ENCODE data around the gene SNX25. TPM values are rescaled to one million over a fixed set of nuclear protein-coding genes. Genes with fewer than 3 reads are reported as not detected.
A peak's percentile ranks its signal among the peaks of the same experiment; 100 is the strongest.

SNX25 gene
- total and polyA plus RNA-seq, 10 of the 15 experiments (the other 5 are each of a cell fraction or from before 2014, with no cell fraction given) = 11.2 to 117 (median 62.8) TPM

GRCh38 chr4:185358514-185358913 lies 149.1 kb downstream of the SNX25 start:
- intact Hi-C loops (cut with micrococcal nuclease; ENCODE audit: unreplicated experiment) = no loop called here
- no peaks in the 10 kb centered on the region for H4K20me1 ChIP-seq (ENCODE audit: control insufficient read depth, insufficient read depth)
- H3K27me3 ChIP-seq (replicated peaks in 1 of 2; ENCODE audit: control insufficient read depth in 2 of 2, insufficient read depth in 2 of 2, low read length in 1 of 2) = no peaks in the 10 kb centered on the region
- BruUV-seq (replicated peaks) = no TSS peak
- no peak for DNase-seq (ENCODE audit: low read depth, low spot score)
- H3K9me3 ChIP-seq (replicated peaks; ENCODE audit: control insufficient read depth, insufficient read depth, low read length) = no peaks in the 10 kb centered on the region
- 58% methylated on average over 4 of the region's 4 CpGs for WGBS (ENCODE audit: insufficient coverage, insufficient replicate concordance, low lambda C conversion rate, missing lambda C conversion rate)
- H3K79me2 ChIP-seq (ENCODE audit: control insufficient read depth, insufficient read depth, low read length) = no peaks in the 10 kb centered on the region
- no peak for TF ChIP-seq STAT1 (conservative IDR thresholded peaks at IDR 0.05)
- TF ChIP-seq SPI1 (IDR thresholded peaks at IDR 0.05; ENCODE audit: borderline replicate concordance, insufficient read depth, low read depth, low read length) = peak; percentile 54; the same call in 1 of the 2 replicates
- no peak for TF ChIP-seq MAX (IDR thresholded peaks at IDR 0.05; ENCODE audit: low read depth, low read length)
- no peak for TF ChIP-seq ZNF217 (IDR thresholded peaks at IDR 0.05)
- no peak for TF ChIP-seq ZNF274 (IDR thresholded peaks at IDR 0.05; ENCODE audit: insufficient read depth, insufficient read length)
- no peak for TF ChIP-seq MYB (IDR thresholded peaks at IDR 0.05; ENCODE audit: borderline replicate concordance, low read depth, low read length)
- TF ChIP-seq EP300 (IDR thresholded peaks at IDR 0.05; ENCODE audit: borderline replicate concordance in 1 of 2, control insufficient read depth in 1 of 2, low read depth in 2 of 2, low read length in 2 of 2) = no peak
- RAD21 ChIA-PET (ENCODE audit: unreplicated experiment) = no interaction called here
- no peak overlapping the region for H3K27ac ChIP-seq (ENCODE audit: control insufficient read depth, insufficient read depth)
- POLR2A ChIA-PET = no interaction called here
- H3K36me3 ChIP-seq (ENCODE audit: control insufficient read depth in 2 of 2, insufficient read depth in 2 of 2, low read length in 1 of 2) = peaks cover 1 to 37% of the 10 kb centered on the region in 2 experiments
- FAIRE-seq = no peak
- in situ Hi-C loops (cut with MboI) = no loop called here
- no peak overlapping the region for H3K9ac ChIP-seq (ENCODE audit: control insufficient read depth, insufficient read depth, low read length)
- CTCF ChIA-PET = no interaction called here
- no peak overlapping the region for H2AFZ ChIP-seq (ENCODE audit: control insufficient read depth, low read depth, low read length)
- 0 out of 2 replicates have a peak, but pooled peaks cover 4% of the 10 kb centered on the region for H3K4me1 ChIP-seq (ENCODE audit: control insufficient read depth, insufficient read depth, low read length)
- ATAC-seq = no peak
- SMC1A ChIA-PET (ENCODE audit: uncharacterized antibody, unreplicated experiment) = no interaction called here
- H3K4me3 ChIP-seq = no peak overlapping the region
- no peak overlapping the region for H3K4me2 ChIP-seq (ENCODE audit: control insufficient read depth, insufficient read depth)

GRCh38 chr4:185358959-185359358 lies 149.6 kb downstream of the SNX25 start:
- no peak overlapping the region for H3K9ac ChIP-seq (ENCODE audit: control insufficient read depth, insufficient read depth, low read length)
- BruUV-seq (replicated peaks) = no TSS peak
- no peak for DNase-seq (ENCODE audit: low read depth, low spot score)
- in situ Hi-C loops (cut with MboI) (no loop called here), intact Hi-C loops (cut with micrococcal nuclease; ENCODE audit: unreplicated experiment) (no loop called here)
- H4K20me1 ChIP-seq (ENCODE audit: control insufficient read depth, insufficient read depth) = no peaks in the 10 kb centered on the region
- no peak overlapping the region for H2AFZ ChIP-seq (ENCODE audit: control insufficient read depth, low read depth, low read length)
- H3K79me2 ChIP-seq (ENCODE audit: control insufficient read depth, insufficient read depth, low read length) = no peaks in the 10 kb centered on the region
- ATAC-seq = no peak
- CTCF ChIA-PET = no interaction called here
- H3K27ac ChIP-seq (ENCODE audit: control insufficient read depth, insufficient read depth) = no peak overlapping the region
- no peak overlapping the region for H3K4me3 ChIP-seq
- H3K27me3 ChIP-seq (replicated peaks in 1 of 2; ENCODE audit: control insufficient read depth in 2 of 2, insufficient read depth in 2 of 2, low read length in 1 of 2) = no peaks in the 10 kb centered on the region
- peaks cover 1 to 35% of the 10 kb centered on the region in 2 experiments for H3K36me3 ChIP-seq (ENCODE audit: control insufficient read depth in 2 of 2, insufficient read depth in 2 of 2, low read length in 1 of 2)
- FAIRE-seq = no peak
- SMC1A ChIA-PET (ENCODE audit: uncharacterized antibody, unreplicated experiment) = no interaction called here
- POLR2A ChIA-PET = no interaction called here
- H3K9me3 ChIP-seq (replicated peaks; ENCODE audit: control insufficient read depth, insufficient read depth, low read length) = no peaks in the 10 kb centered on the region
- H3K4me1 ChIP-seq (ENCODE audit: control insufficient read depth, insufficient read depth, low read length) = 0 out of 2 replicates have a peak, but pooled peaks cover 4% of the 10 kb centered on the region
- 99% methylated on average over 4 of the region's 4 CpGs for WGBS (ENCODE audit: insufficient coverage, insufficient replicate concordance, low lambda C conversion rate, missing lambda C conversion rate)
- no peak overlapping the region for H3K4me2 ChIP-seq (ENCODE audit: control insufficient read depth, insufficient read depth)
- RAD21 ChIA-PET (ENCODE audit: unreplicated experiment) = no interaction called here
- TF ChIP-seq YBX1 (IDR thresholded peaks at IDR 0.05) (no peak), BCL3 (IDR thresholded peaks at IDR 0.05; ENCODE audit: borderline replicate concordance, insufficient read depth, low read depth, low read length, poor library complexity, severe bottlenecking) (no peak), NKRF (conservative IDR thresholded peaks at IDR 0.05) (no peak), SREBF1 (IDR thresholded peaks at IDR 0.05; ENCODE audit: low read length) (no peak)
